OCI-LY1 (cell line): ENCODE measurements around the gene KDM4D.

Experiments used
- H2AFZ ChIP-seq: fragments of 200-600 bp; sonication (generic), shearing (Covaris generic); 2 replicates; pipeline ENCODE4 v1.6.0; 2014; ENCODE audit warnings: antibody characterized with exemption, mild to moderate bottlenecking, low read length
- H3F3A ChIP-seq: fragments of 200-600 bp; sonication (generic), shearing (Covaris generic); 2 replicates; pipeline ENCODE4 v1.6.0; 2014; ENCODE audit warnings: mild to moderate bottlenecking, antibody characterized with exemption, low read length, moderate library complexity; ENCODE audit not compliant: insufficient read depth
- H3K27ac ChIP-seq: fragments of 200-600 bp; sonication (generic); 2 replicates; pipeline ENCODE4 v1.5.1; 2014; ENCODE audit warnings: low read length, mixed run types, mild to moderate bottlenecking, low read depth; ENCODE audit not compliant: poor library complexity, severe bottlenecking
- H3K27me3 ChIP-seq: fragments of 200-600 bp; sonication (generic); 2 replicates; pipeline ENCODE4 v1.6.0; 2014; ENCODE audit warnings: antibody characterized with exemption, mild to moderate bottlenecking, low read length, moderate library complexity; ENCODE audit not compliant: insufficient read depth
- H3K36me3 ChIP-seq: fragments of 200-600 bp; sonication (generic); 2 replicates; pipeline ENCODE4 v1.6.1; 2014; ENCODE audit warnings: mild to moderate bottlenecking, antibody characterized with exemption, low read length, moderate library complexity, mixed read lengths; ENCODE audit not compliant: insufficient read depth
- H3K4me1 ChIP-seq: fragments of 200-600 bp; sonication (generic); 2 replicates; pipeline ENCODE4 v1.5.1; 2014; ENCODE audit warnings: mild to moderate bottlenecking, low read length, moderate library complexity; ENCODE audit not compliant: insufficient read depth, severe bottlenecking
- H3K4me2 ChIP-seq: fragments of 200-600 bp; sonication (generic), shearing (Covaris generic); 2 replicates; pipeline ENCODE4 v1.6.1; 2014; ENCODE audit warnings: low read length
- H3K4me3 ChIP-seq: fragments of 200-600 bp; sonication (generic); 2 replicates; pipeline ENCODE4 v1.5.1; 2014; ENCODE audit warnings: low read length, low read depth, mild to moderate bottlenecking, mixed read lengths; ENCODE audit not compliant: poor library complexity, severe bottlenecking
- H3K79me2 ChIP-seq: fragments of 200-600 bp; shearing (Covaris generic); 2 replicates; pipeline ENCODE4 v1.6.1; 2016; ENCODE audit warnings: mixed run types, low read length, mixed read lengths; ENCODE audit not compliant: insufficient read depth
- H3K9ac ChIP-seq: fragments of 200-600 bp; sonication (generic), shearing (Covaris generic); 2 replicates; pipeline ENCODE4 v1.6.1; 2014; ENCODE audit warnings: mild to moderate bottlenecking, low read length, mixed read lengths
- H3K9me2 ChIP-seq: fragments of 200-600 bp; sonication (generic), shearing (Covaris generic); 2 replicates; pipeline ENCODE4 v1.6.1; 2014; ENCODE audit warnings: low read depth, mild to moderate bottlenecking, low read length, mixed read lengths
- H3K9me3 ChIP-seq: fragments of 200-600 bp; shearing (Covaris generic); 2 replicates; pipeline ENCODE4 v1.6.1; 2014; ENCODE audit warnings: low read length, mixed read lengths
- H4K20me1 ChIP-seq: fragments of 200-600 bp; sonication (generic), shearing (Covaris generic); 2 replicates; pipeline ENCODE4 v1.6.0; 2016; ENCODE audit warnings: mild to moderate bottlenecking, low read length; ENCODE audit not compliant: insufficient read depth
- CTCF ChIP-seq: fragments of 200-600 bp; sonication (generic), shearing (Covaris generic); IDR thresholded peaks from 2 replicates; pipeline ENCODE4 v1.5.1; 2017; ENCODE audit warnings: mild to moderate bottlenecking, antibody characterized with exemption, low read length, moderate library complexity, mixed read lengths
- EZH2 ChIP-seq: fragments of 200-600 bp; sonication (generic), shearing (Covaris generic); IDR thresholded peaks from 2 replicates; pipeline ENCODE4 v1.8.0; 2017; ENCODE audit warnings: borderline replicate concordance, mixed run types, mild to moderate bottlenecking, antibody characterized with exemption, low read length, moderate library complexity, mixed read lengths

The KDM4D gene

GRCh38 chr11:94946812-94947211, 26.7 kb upstream of the KDM4D start:
- H3K36me3 ChIP-seq, result no peaks in the 10 kb centered on the region
- H3K4me1 ChIP-seq, result no peaks in the 10 kb centered on the region
- no peak overlapping the region for H3K9ac ChIP-seq
- no peaks in the 10 kb centered on the region for H3K9me3 ChIP-seq
- H3K4me2 ChIP-seq, result no peak overlapping the region
- H4K20me1 ChIP-seq, result no peaks in the 10 kb centered on the region
- TF ChIP-seq EZH2 (no peak), CTCF (no peak)
- H3K4me3 ChIP-seq, result no peak overlapping the region
- H3K79me2 ChIP-seq, result no peaks in the 10 kb centered on the region
- H3K9me2 ChIP-seq, result no peaks in the 10 kb centered on the region
- no peak overlapping the region for H2AFZ ChIP-seq
- H3F3A ChIP-seq, result no peaks in the 10 kb centered on the region
- H3K27ac ChIP-seq, result no peak overlapping the region
- no peaks in the 10 kb centered on the region for H3K27me3 ChIP-seq

GRCh38 chr11:94948070-94948617, 25.4 kb upstream of the KDM4D start:
- no peak overlapping the region for H3K9ac ChIP-seq
- no peaks in the 10 kb centered on the region for H3K36me3 ChIP-seq
- H3K27me3 ChIP-seq, result no peaks in the 10 kb centered on the region
- H3K27ac ChIP-seq, result no peak overlapping the region
- no peak overlapping the region for H2AFZ ChIP-seq
- TF ChIP-seq EZH2 (no peak), CTCF (no peak)
- no peaks in the 10 kb centered on the region for H3K9me3 ChIP-seq
- H4K20me1 ChIP-seq, result no peaks in the 10 kb centered on the region
- H3F3A ChIP-seq, result no peaks in the 10 kb centered on the region
- H3K79me2 ChIP-seq, result no peaks in the 10 kb centered on the region
- H3K4me1 ChIP-seq, result no peaks in the 10 kb centered on the region
- no peaks in the 10 kb centered on the region for H3K9me2 ChIP-seq
- H3K4me3 ChIP-seq, result no peak overlapping the region
- no peak overlapping the region for H3K4me2 ChIP-seq

GRCh38 chr11:94954753-94955152, 18.8 kb upstream of the KDM4D start:
- H3K9ac ChIP-seq, result no peak overlapping the region
- H3K36me3 ChIP-seq, result no peaks in the 10 kb centered on the region
- H3K79me2 ChIP-seq, result no peaks in the 10 kb centered on the region
- H3F3A ChIP-seq, result no peaks in the 10 kb centered on the region
- no peak overlapping the region for H3K27ac ChIP-seq
- no peaks in the 10 kb centered on the region for H4K20me1 ChIP-seq
- H3K9me3 ChIP-seq, result no peaks in the 10 kb centered on the region
- TF ChIP-seq CTCF (no peak), EZH2 (no peak)
- no peak overlapping the region for H2AFZ ChIP-seq
- no peak overlapping the region for H3K4me2 ChIP-seq
- no peaks in the 10 kb centered on the region for H3K27me3 ChIP-seq
- no peaks in the 10 kb centered on the region for H3K4me1 ChIP-seq
- H3K9me2 ChIP-seq, result no peaks in the 10 kb centered on the region
- no peak overlapping the region for H3K4me3 ChIP-seq
